K562 (cell line): ENCODE measurements around the gene OR10A3. TPM values are rescaled to one million over a fixed set of nuclear protein-coding genes. Genes with fewer than 3 reads are reported as not detected.

ENCODE experiments used
- ARID2 ChIP-seq: fragments of 450-650 bp; IDR thresholded peaks from 2 replicates; pipeline ENCODE4 v1.6.1; 2017; ENCODE audit warnings: antibody characterized with exemption, mild to moderate bottlenecking
- CGGBP1 ChIP-seq: fragments of 250-450 bp; sonication (Bioruptor Pico); IDR thresholded peaks from 2 replicates; pipeline ENCODE4 v1.9.0; 2021; ENCODE audit warnings: mild to moderate bottlenecking
- DACH1 ChIP-seq: fragments of 450-650 bp; IDR thresholded peaks from 2 replicates; pipeline ENCODE4 v1.6.1; 2018; ENCODE audit not compliant: partially characterized antibody
- DMBX1 ChIP-seq: fragments of 250-450 bp; sonication (Bioruptor Pico); IDR thresholded peaks from 2 replicates; pipeline ENCODE4 v1.8.0; 2022; ENCODE audit warnings: inconsistent platforms, mild to moderate bottlenecking, moderate library complexity, borderline replicate concordance
- GMEB1 ChIP-seq: fragments of 250-450 bp; sonication (Bioruptor Pico); IDR thresholded peaks from 2 replicates; pipeline ENCODE4 v1.4.0; 2020; ENCODE audit warnings: mild to moderate bottlenecking
- NFE2L1 ChIP-seq: fragments of 450-650 bp; IDR thresholded peaks from 2 replicates; pipeline ENCODE4 v1.6.1; 2016; ENCODE audit warnings: missing genetic modification characterization, low read depth, mild to moderate bottlenecking, missing compliant biosample characterization, moderate library complexity, borderline replicate concordance
- NR1H2 ChIP-seq: sonication (generic); formaldehyde crosslinking; IDR thresholded peaks from 2 replicates; pipeline ENCODE4 v1.4.0; 2020; ENCODE audit warnings: mild to moderate bottlenecking, missing genetic modification reagents
- SAFB ChIP-seq: fragments of 200-400 bp; formaldehyde crosslinking; IDR thresholded peaks from 2 replicates; pipeline ENCODE4 v1.6.1; 2017; ENCODE audit warnings: low read depth, low read length, borderline replicate concordance
- SIN3A ChIP-seq, 2 experiments: fragments of 150-350 bp in 1 of 2; IDR thresholded peaks; 2 replicates each; pipeline ENCODE4 v1.6.1; 2011 to 2016; ENCODE audit warnings: borderline replicate concordance in 2 of 2, low read depth in 2 of 2, low read length in 2 of 2, mild to moderate bottlenecking in 2 of 2, moderate library complexity in 2 of 2; ENCODE audit not compliant: control insufficient read depth in 1 of 2
- SNRNP70 ChIP-seq: fragments of 200-400 bp; formaldehyde crosslinking; optimal IDR thresholded peaks from 2 replicates; pipeline ENCODE3; 2017; ENCODE audit warnings: low read depth, low read length
- SREBF1 ChIP-seq: fragments of 150-350 bp; IDR thresholded peaks from 2 replicates; pipeline ENCODE4 v1.6.1; 2014; ENCODE audit warnings: antibody characterized with exemption, low read depth, low read length, borderline replicate concordance
- THAP12 ChIP-seq: fragments of 250-450 bp; sonication (Bioruptor Pico); IDR thresholded peaks from 2 replicates; pipeline ENCODE4 v1.9.0; 2021; ENCODE audit warnings: mild to moderate bottlenecking, inconsistent platforms
- TOE1 ChIP-seq, 2 experiments: fragments of 450-650 bp in 1 of 2; sonication (generic) in 1 of 2; formaldehyde crosslinking in 1 of 2; IDR thresholded peaks; 2 replicates each; pipeline versions ENCODE4 v1.7.1 to v1.8.0; 2016 to 2022; ENCODE audit warnings: borderline replicate concordance in 2 of 2, mild to moderate bottlenecking in 2 of 2, antibody characterized with exemption in 1 of 2, inconsistent platforms in 1 of 2, low read depth in 1 of 2, missing genetic modification reagents in 1 of 2, moderate library complexity in 1 of 2
- VEZF1 ChIP-seq: fragments of 200-800 bp; sonication (Bioruptor generic); IDR thresholded peaks from 2 replicates; pipeline ENCODE4 v1.6.1; 2017; ENCODE audit warnings: missing genetic modification characterization, missing compliant biosample characterization
- ZNF592 ChIP-seq: fragments of 450-650 bp; IDR thresholded peaks from 2 replicates; pipeline ENCODE4 v1.6.1; 2017; ENCODE audit warnings: antibody characterized with exemption, mild to moderate bottlenecking
- polyA plus RNA-seq, 8 experiments: library from polyadenylated mRNA; depleted of rRNA in 4 of 8; stranded (reverse) in 5 of 8; unstranded in 3 of 8; fragments of >200 nt; fragmentation: Nextera tagmentation in 2 of 8; fragmentation: Illumina TruSeq in 1 of 8; extraction: Ambion mirVana in 2 of 8; extraction: Trizol in 1 of 8; gene quantifications; 2 replicates each; pipeline versions ENCODE4 v1.2.1 to v1.2.3, GENCODE V29; 2011 to 2014; ENCODE audit warnings: inconsistent platforms in 1 of 8, missing spikeins in 1 of 8
- total RNA-seq, 7 experiments: library from RNA; depleted of rRNA in 6 of 7; stranded (reverse); fragments of >200 nt in 6 of 7; fragmentation: Illumina TruSeq in 2 of 7; extraction: Trizol in 2 of 7; gene quantifications; 2 replicates each; pipeline versions ENCODE4 v1.2.1 to v1.2.3, GENCODE V29; 2011 to 2021; ENCODE audit warnings: low replicate concordance in 1 of 7

OR10A3 gene
- total and polyA plus RNA-seq, 9 of the 15 experiments (the other 6 are each of a cell fraction or from before 2014, with no cell fraction given): not detected

- TF ChIP-seq ZNF592 (no peak), THAP12 (CRISPR knock-in tag) (no peak), VEZF1 (CRISPR knock-in tag) (no peak), DMBX1 (CRISPR knock-in tag) (peak; percentile 66; the same call in 1 of the 2 replicates), SREBF1 (peak; percentile 48; the same call in 1 of the 2 replicates), SIN3A (IDR thresholded peaks at IDR 0.05; ENCODE audit: borderline replicate concordance in 2 of 2, control insufficient read depth in 1 of 2, low read depth in 2 of 2, low read length in 2 of 2) (no peak; a peak in 1 of 4 replicates), DACH1 (no peak), NR1H2 (CRISPR knock-in tag) (no peak), GMEB1 (peak; percentile 51; the same call in 1 of the 2 replicates), NFE2L1 (tag) (no peak), SNRNP70 (no peak), ARID2 (no peak), SAFB (no peak), CGGBP1 (CRISPR knock-in tag) (no peak), TOE1 (IDR thresholded peaks at IDR 0.05; ENCODE audit: borderline replicate concordance) (peak; percentile 87), TOE1 (CRISPR knock-in tag; IDR thresholded peaks at IDR 0.05; ENCODE audit: borderline replicate concordance, low read depth) (no peak)
Observed at GRCh38 chr11:7986768-7987559, 45.5 kb upstream of the OR10A3 start, which contains the start of gene EIF3F (continued).
